T47D (cell line): ENCODE measurements around the gene PPA1.
"Not testable (repeated sequence)": the region's sequence is repeated elsewhere in the genome, so short reads cannot be mapped to it uniquely, and the experiment has no call there.

Source experiments
- DNase-seq, 2 experiments: peaks; one replicate each; pipeline versions ENCODE4 v3.0.0 to v3.0.0-alpha.2; 2011 to 2012; ENCODE audit warnings: low read depth in 1 of 2, low spot score in 1 of 2
- JUND ChIP-seq: IDR thresholded peaks from 2 replicates; pipeline ENCODE4 v1.6.1; 2012; ENCODE audit warnings: low read depth
- in situ Hi-C: cut with HindIII; loops from 2 replicates; pipeline ENCODE4 v1.10.0; 2016; ENCODE audit warnings: low sequenced_read_pairs, low pct_unique_long_range_greater_than_20kb

PPA1 gene

DNA sequence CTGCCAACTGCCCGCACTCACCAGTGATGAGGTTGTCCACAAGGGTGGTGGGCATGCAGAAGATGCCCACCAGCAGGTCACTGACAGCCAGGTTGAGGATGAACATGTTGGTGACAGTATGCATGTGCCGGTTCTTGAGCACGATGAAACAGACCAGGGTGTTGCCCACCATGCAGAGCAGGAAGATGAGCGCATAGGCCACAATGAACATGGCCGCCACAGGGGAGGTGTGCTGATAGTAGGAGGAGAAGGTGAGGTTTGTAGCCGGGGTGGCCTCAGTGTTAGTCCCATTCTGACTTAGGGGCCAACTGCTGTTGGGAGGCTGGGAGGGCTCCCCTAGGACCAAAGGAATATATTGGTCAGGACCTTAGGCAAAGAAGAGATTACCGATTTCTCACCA, 32.8 kb upstream of the PPA1 start:
- in situ Hi-C loops = no loop called here
- TF ChIP-seq JUND = no peak
- DNase-seq = no peak

DNA sequence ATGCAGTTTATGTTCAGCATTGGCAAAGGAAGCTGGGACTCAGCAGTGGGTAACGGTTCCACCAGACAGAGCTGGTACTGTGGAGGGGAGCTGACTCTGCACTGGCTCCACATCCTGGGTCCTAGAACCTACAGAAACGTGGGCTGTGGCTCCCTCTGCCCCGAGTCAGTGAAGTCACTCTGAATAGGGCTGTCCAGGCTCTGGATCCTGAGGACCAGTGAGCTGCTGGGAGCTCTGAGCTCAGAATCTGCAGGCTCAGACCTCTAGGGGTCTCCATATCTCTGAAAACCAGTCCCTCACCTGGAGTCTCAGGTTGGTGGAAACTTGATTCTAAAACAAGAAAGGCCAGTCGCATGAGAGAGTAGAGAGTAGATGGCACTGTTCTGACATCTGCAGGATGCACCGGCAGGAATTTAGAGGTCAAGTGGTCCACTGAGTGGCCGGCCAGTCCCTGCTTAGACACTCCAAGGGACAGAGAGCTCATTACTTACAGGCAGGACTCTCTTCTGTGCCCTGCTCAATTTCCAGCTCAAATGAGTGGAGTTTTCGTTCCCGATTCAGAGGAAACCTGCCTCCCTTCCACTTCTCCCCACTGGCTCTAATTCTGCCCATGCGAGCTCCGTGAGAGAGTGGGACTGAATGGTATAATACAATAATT, 31.9 kb upstream of the PPA1 start:
- no peak for TF ChIP-seq JUND
- in situ Hi-C loops = no loop called here
- DNase-seq = peak; percentile 39 to 53

DNA sequence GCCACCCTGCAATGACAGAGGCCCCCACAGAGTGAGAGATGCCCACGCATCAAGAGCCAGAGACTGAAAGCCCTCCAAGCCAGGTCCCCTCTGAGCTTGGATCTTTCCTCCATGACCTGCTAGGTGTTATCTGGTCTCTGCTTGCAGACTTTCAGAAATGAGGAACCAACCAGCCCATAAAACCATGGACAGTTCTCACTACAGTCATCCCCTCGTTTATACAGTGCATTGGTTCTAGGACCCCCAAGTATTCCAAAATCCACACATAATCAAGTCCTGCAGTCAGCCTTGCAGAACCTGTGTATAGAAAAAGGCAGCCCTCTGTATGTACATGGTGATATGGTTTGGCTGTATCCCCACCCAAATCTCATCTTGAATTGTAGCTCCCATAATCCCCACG, 27.5 kb upstream of the PPA1 start:
- TF ChIP-seq JUND = no peak
- in situ Hi-C loops = no loop called here
- DNase-seq = no peak

DNA sequence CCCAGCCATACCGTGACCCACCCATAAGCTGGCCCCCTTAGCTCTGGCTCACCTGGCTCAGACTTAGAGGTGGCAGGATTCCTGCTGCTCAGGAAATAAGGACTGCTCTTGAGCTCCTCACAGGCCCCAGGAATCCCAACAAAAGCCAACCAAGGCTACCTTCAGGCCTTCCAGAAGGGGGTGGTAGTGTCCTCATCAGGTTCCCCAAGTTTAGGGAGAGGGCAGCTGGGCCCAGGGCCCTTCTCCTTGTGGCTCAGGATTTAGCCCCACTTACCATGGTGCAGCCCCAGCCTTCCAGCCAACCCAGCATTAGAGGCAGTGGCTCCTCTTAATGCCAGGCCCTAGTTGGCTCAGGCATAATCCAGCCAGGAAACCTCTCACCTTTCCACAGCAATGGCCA, 27.0 kb upstream of the PPA1 start:
- in situ Hi-C loops = no loop called here
- no peak for DNase-seq
- no peak for TF ChIP-seq JUND

DNA sequence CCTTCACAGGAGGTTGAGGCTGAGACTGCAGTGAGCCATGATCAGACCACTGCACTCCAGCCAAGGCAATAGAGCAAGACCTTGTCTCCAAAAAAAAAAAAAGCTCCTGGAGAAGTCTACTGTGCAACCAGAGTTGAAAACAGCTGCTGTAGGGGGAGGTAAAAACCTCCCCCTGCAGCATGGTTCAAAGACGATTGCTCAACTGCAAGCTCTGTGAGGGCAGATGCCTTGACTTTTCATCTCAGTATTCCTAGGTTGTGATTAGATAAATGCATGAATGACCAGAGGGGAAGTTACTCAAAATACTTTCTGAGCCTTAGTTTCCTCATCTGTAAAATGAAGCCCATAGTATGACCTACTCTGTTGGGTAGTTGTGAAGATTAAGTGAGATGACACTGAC, 25.0 kb upstream of the PPA1 start:
- in situ Hi-C loops = no loop called here
- DNase-seq = no peak
- no peak for TF ChIP-seq JUND

DNA sequence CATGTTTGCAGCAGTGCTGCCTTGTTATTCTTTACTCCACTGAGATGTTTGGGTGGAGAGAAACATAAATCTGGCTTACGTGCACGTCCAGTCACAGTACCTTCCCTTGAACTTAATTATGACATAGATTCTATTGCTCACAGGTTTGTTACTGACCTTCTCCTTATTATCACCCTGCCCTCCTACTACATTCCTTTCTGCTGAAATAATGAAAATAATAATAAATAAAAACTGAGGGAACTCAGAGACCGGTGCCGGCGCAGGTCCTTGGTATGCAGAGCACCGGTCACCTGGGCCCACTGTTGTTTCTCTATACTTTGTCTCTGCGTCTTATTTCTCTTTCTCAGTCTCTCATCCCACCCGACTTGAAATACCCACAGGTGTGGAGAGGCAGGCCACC, 24.6 kb upstream of the PPA1 start:
- in situ Hi-C loops, DNase-seq: not testable (repeated sequence)

DNA sequence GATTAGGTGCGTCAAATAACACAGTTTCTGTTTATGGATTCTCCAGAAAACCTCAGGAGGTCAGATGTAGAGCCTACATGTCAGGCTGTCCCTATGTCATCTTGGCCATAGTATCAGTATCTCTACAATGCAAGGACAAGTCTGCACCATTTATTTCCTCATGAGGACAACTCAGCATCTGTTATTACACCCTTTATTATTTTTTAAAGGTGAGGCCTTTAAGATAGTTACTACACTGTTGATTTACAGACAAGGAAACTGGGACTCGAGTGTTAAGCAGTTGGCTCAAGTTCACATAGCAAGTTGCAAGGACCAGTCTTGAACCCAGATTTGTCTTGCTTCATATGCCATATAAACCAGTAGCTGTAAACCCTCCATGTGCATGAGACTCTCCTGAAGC, 23.2 kb upstream of the PPA1 start:
- no peak for TF ChIP-seq JUND
- DNase-seq = no peak
- in situ Hi-C loops = no loop called here

DNA sequence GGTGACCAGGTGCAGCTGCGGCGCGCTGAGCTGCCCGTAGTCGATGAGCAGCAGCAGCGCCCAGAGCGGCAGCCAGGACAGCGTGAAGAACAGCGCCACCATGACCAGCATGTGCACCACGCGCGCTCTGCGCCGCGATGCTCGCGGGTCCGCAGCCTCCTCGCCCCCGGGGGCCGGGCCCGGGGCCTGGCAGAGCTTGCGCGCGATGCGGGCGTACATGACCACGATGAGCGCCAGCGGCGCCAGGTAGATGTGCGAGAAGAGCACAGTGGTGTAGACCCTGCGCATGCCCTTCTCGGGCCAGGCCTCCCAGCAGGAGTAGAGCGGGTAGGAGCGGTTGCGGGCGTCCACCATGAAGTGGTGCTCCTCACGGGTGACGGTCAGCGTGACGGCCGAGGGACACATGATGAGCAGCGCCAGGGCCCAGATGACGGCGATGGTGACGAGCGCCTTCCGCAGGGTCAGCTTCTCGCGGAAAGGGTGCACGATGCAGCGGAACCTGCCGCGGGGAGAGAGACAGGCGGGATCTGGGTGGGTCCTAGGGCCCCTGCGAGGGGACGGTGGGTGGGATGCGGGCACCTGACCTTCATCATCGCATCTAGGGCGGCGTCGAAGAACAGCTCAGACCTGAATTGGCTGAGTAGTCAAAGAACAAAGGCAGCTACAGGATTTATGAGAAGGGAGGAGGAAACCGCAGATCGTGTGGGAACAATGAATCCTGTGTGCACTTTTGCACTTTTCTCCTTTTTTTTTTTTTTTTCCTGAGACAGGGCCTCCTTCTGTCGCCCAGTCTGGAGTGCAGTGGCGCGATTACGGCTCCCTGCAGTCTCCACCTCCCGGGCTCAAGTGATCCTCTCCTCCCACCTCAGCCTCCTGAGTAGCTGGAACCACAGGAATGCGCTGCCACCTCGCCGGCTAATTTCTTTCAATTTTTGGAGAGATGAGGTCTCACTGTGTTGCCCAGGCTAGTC, 22.4 kb upstream of the PPA1 start:
- TF ChIP-seq JUND = no peak
- in situ Hi-C loops = no loop called here
- no peak for DNase-seq

DNA sequence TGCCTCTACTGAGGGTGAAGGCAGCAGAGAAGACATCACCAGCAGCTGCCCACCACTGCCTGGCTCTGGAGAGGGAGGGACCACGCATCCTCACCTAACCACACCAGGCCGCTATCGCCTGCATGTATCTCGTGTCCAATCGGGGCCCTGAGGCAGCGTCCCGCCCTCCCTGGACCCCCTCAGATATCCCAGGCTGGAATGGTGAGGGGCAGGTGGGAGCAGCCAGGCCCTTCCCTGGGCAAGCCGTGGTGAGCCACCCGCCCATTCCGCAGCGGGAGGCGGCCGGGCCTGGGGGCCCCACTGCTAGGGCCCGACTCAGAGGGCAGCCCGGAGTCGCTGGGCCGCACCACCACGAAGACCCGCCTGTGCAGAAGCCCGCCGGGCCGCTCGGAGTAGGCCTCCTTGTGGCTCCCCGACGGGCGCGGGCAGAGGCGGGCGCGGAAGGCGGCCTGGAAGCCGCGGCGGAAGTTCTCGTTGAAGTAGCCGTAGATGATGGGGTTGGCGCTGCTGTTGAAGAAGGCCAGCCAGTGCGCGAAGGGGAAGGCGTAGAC, 21.6 kb upstream of the PPA1 start:
- no peak for DNase-seq
- in situ Hi-C loops = no loop called here
- TF ChIP-seq JUND = no peak

DNA sequence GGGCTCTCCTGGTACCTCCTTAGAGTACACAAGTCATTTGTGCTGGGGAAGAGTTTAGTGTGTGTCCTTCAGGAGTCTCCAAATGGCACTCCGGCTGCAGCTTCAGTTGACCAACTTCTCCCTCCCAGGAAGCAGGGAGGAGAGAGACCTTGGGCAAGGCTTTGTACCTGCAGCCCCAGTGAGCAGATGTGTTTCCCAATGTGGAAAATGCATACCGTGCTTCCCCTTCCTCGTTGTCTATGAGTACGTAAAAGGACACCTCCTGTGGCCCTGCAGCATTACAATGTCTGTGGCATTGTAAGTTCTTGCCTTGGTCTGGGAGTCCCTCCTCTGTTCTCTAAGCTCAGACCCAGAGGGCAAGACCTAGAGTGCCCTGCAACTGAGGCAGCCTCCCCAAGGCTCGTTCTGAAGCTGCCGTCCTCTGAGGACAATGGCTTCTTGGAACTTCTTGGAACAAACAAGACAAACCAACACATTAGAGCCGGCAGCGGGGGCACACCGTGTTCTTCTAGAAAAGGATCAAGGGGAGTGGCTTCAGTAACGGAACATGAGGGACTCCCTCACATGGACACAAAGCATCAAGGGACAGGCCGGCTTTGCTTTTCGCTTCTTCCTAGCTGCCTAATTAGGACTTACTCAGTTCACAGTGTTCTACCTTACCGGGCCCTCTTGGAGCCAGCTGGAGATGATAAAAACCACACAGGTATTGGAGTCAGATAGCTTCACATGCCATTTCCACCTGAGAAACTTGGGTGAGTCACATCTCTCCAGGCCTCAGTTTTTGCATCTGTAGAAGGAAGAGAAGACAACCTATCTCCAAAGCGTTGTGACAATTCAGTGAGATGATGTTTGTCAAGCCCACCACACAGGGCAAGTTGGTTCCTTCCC, 20.9 kb upstream of the PPA1 start:
- no peak for TF ChIP-seq JUND
- in situ Hi-C loops = no loop called here
- DNase-seq = no peak

DNA sequence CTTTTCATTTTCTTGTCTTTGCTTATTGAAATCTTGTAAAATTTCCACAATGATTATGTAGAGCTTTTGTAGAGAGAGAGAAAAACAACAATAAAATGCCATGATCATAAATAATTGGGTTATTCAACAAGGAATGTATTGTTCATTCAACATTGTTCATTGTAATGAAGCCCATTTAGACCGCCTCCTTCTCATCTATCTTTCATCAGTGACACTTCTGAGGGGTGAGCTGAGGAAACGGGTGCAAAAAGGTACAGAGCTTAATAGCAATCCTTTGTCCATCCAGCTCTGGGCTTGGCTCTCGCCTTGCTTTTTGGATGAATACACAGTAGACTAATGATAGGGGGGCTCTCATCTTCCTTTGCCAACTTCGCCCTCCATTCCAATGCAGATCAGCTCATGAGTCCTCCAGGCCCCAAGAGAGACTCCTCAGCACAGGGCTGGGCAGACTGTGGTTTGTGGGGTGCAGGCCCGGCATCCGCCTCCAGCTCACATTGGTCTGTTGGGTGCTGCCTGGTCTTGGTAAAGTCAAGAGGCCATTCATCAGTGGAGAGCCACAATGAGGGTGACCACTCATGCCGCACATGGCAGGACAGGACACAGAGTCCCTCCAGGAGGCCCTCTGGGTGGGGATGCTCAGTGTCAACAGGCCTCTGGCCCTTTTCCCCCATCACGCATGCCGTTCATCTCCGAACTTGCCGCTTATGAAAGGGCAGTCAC, 17.9 kb upstream of the PPA1 start:
- DNase-seq = no peak
- TF ChIP-seq JUND = no peak
- in situ Hi-C loops = no loop called here

DNA sequence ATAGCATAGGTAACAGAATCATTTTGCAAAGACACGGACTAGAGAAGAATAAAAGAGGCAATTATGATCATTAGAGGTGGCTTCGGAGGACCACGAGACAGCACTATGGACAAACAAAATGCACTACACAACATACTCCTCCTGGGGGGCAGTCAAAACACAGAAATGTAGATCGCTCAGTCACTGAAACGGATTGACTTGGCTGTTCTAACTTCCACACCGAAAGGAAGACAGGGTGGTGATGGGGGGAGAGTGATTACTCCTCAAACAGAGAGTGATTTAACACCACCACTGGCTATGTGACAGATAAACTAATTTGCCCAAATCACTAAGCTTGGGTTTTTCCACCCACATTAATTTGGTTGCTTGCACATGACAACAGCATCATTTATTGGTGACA, 14.1 kb upstream of the PPA1 start:
- in situ Hi-C loops = no loop called here
- no peak for TF ChIP-seq JUND

More for the DNA sequence above, 14.1 kb upstream of the PPA1 start:
- no peak for DNase-seq
